PC-3 (cell line): ENCODE measurements around the gene CAPN5. TPM values are rescaled to one million over a fixed set of nuclear protein-coding genes. Genes with fewer than 3 reads are reported as not detected.

Experiments
- ATAC-seq: fragments of 200-7000 bp; cut with Tn5 transposase; 2 replicates; pipeline ENCODE4 v1.9.1; 2020; ENCODE audit warnings: mild to moderate bottlenecking, moderate library complexity
- BruUV-seq: library from RNA; stranded (reverse); fragments of 400-500 nt; replicated peaks from 2 replicates; lab custom pipeline; 2021; lab: Mats Ljungman, UMichigan
- CTCF ChIA-PET: fragments of 300-600 bp; sonication (Branson Sonifier 250); formaldehyde crosslinking; loops from one replicate; lab custom pipeline; 2022; ENCODE audit warnings: antibody characterized with exemption; lab: Charles Lee
- POLR2A ChIA-PET: fragments of 300-600 bp; sonication (Branson Sonifier 250); formaldehyde crosslinking; loops from one replicate; lab custom pipeline; 2022; ENCODE audit warnings: antibody characterized with exemption; ENCODE audit not compliant: unreplicated experiment; lab: Charles Lee
- DNase-seq: peaks from one replicate; pipeline ENCODE4 v3.0.0-alpha.2; 2015
- H2AFZ ChIP-seq: fragments of 300-600 bp; sonication (generic); 2 replicates; pipeline ENCODE4 v1.6.0; 2016; ENCODE audit warnings: antibody characterized with exemption, low read length
- H3F3A ChIP-seq: fragments of 300-600 bp; sonication (generic); one replicate; pipeline ENCODE4 v1.6.0; 2017; ENCODE audit warnings: antibody characterized with exemption, low read length, control low read depth, mild to moderate bottlenecking; ENCODE audit not compliant: unreplicated experiment
- H3K27ac ChIP-seq: fragments of 300-600 bp; sonication (generic); 2 replicates; pipeline ENCODE4 v1.5.1; 2016; ENCODE audit warnings: mild to moderate bottlenecking, low read length
- H3K27me3 ChIP-seq: fragments of 300-600 bp; sonication (generic); 2 replicates; pipeline ENCODE4 v1.6.1; 2016; ENCODE audit warnings: low read length, mixed read lengths
- H3K36me3 ChIP-seq: fragments of 300-600 bp; sonication (generic); 2 replicates; pipeline ENCODE4 v1.6.1; 2016; ENCODE audit warnings: low read depth, mixed run types, low read length, mixed read lengths
- H3K4me1 ChIP-seq: fragments of 300-600 bp; sonication (generic); 2 replicates; pipeline ENCODE4 v1.5.1; 2016; ENCODE audit warnings: low read length; ENCODE audit not compliant: insufficient read depth
- H3K4me2 ChIP-seq: fragments of 300-600 bp; sonication (generic); 2 replicates; pipeline ENCODE4 v1.6.0; 2016; ENCODE audit warnings: low read length
- H3K4me3 ChIP-seq: fragments of 300-600 bp; sonication (generic); 2 replicates; pipeline ENCODE4 v1.5.1; 2016; ENCODE audit warnings: mild to moderate bottlenecking, low read length, mixed read lengths
- H3K79me2 ChIP-seq: fragments of 300-600 bp; sonication (generic); 2 replicates; pipeline ENCODE4 v1.6.1; 2017; ENCODE audit warnings: low read length, mixed read lengths
- H3K9ac ChIP-seq: fragments of 300-600 bp; sonication (generic); 2 replicates; pipeline ENCODE4 v1.6.0; 2016; ENCODE audit warnings: mild to moderate bottlenecking, low read length
- H3K9me2 ChIP-seq: fragments of 300-600 bp; sonication (generic); replicated peaks from 2 replicates; pipeline ENCODE4 v1.6.1; 2016; ENCODE audit warnings: mixed run types, low read length, mixed read lengths
- H3K9me3 ChIP-seq: fragments of 300-600 bp; sonication (generic); 2 replicates; pipeline ENCODE4 v1.6.1; 2016; ENCODE audit warnings: low read length, mixed read lengths
- H4K20me1 ChIP-seq: fragments of 300-600 bp; sonication (generic); 2 replicates; pipeline ENCODE4 v1.6.1; 2016; ENCODE audit warnings: low read length, mixed read lengths
- CTCF ChIP-seq: fragments of 300-600 bp; sonication (generic); conservative IDR thresholded peaks from 2 replicates; pipeline ENCODE4 v1.5.1; 2017; ENCODE audit warnings: antibody characterized with exemption, low read depth, mild to moderate bottlenecking, low read length
- EZH2 ChIP-seq: fragments of 300-600 bp; sonication (generic); IDR thresholded peaks from one replicate; pipeline ENCODE4 v1.6.1; 2017; ENCODE audit warnings: antibody characterized with exemption, mild to moderate bottlenecking, low read length; ENCODE audit not compliant: unreplicated experiment
- EZH2phosphoT487 ChIP-seq: fragments of 300-600 bp; sonication (generic); IDR thresholded peaks from 2 replicates; pipeline ENCODE4 v1.6.1; 2018; ENCODE audit warnings: mild to moderate bottlenecking, antibody characterized with exemption, low read length, borderline replicate concordance
- intact Hi-C: fragments of 100-400 bp; cut with micrococcal nuclease; formaldehyde crosslinking; loops from 2 replicates; pipeline ENCODE4 v1.9.0; 2023
- total RNA-seq: library from RNA; depleted of rRNA; stranded (reverse); fragments of >200 nt; gene quantifications from 2 replicates; pipeline ENCODE4 v1.2.3, GENCODE V29; 2014

CAPN5 gene
- total RNA-seq, 1 experiment from 2014 or later, result 6.3 TPM

GRCh38 chr11:77152846-77153245 lies 86.1 kb downstream of the CAPN5 start:
- Histone ChIP-seq H3K9ac (no peak overlapping the region), H3K36me3 (no peaks in the 10 kb centered on the region), H2AFZ (no peak overlapping the region), H3F3A (no peaks in the 10 kb centered on the region), H3K4me1 (no peaks in the 10 kb centered on the region), H3K27me3 (no peaks in the 10 kb centered on the region), H3K9me3 (no peaks in the 10 kb centered on the region), H3K4me2 (no peak overlapping the region), H3K4me3 (no peak overlapping the region), H3K9me2 (no peaks in the 10 kb centered on the region), H3K79me2 (no peaks in the 10 kb centered on the region), H3K27ac (no peak overlapping the region), H4K20me1 (no peaks in the 10 kb centered on the region)
- CTCF ChIA-PET, result no interaction called here
- POLR2A ChIA-PET, result no interaction called here
- no peak for DNase-seq
- intact Hi-C loops, result no loop called here
- TF ChIP-seq CTCF (no peak), EZH2phosphoT487 (no peak), EZH2 (no peak)
- no TSS peak for BruUV-seq
- no peak for ATAC-seq

GRCh38 chr11:77153276-77154185 lies 86.8 kb downstream of the CAPN5 start:
- TF ChIP-seq EZH2phosphoT487 (no peak), EZH2 (no peak), CTCF (no peak)
- H3K4me1 ChIP-seq, result no peaks in the 10 kb centered on the region
- H3K4me2 ChIP-seq, result no peak overlapping the region
- no peaks in the 10 kb centered on the region; the same call in 1 of the 2 replicates for H3K27me3 ChIP-seq
- no peak overlapping the region for H3K27ac ChIP-seq
- no peak overlapping the region for H3K4me3 ChIP-seq
- ChIA-PET POLR2A (no interaction called here), CTCF (no interaction called here)
- no TSS peak for BruUV-seq
- no peak overlapping the region for H3K9ac ChIP-seq
- no peaks in the 10 kb centered on the region for H4K20me1 ChIP-seq
- DNase-seq (no peak), ATAC-seq (no peak)
- no peaks in the 10 kb centered on the region for H3K79me2 ChIP-seq
- H3F3A ChIP-seq, result no peaks in the 10 kb centered on the region
- H3K9me3 ChIP-seq, result no peaks in the 10 kb centered on the region
- intact Hi-C loops, result no loop called here
- no peaks in the 10 kb centered on the region for H3K9me2 ChIP-seq
- H2AFZ ChIP-seq, result no peak overlapping the region
- H3K36me3 ChIP-seq, result no peaks in the 10 kb centered on the region
